Astrocyte (in vitro differentiated cells and primary cell): ENCODE data around the gene EHBP1.

Experiments used
- CTCF ChIP-seq: IDR thresholded peaks from 2 replicates; pipeline ENCODE4 v1.5.1; 2011; ENCODE audit warnings: low read depth, mild to moderate bottlenecking, inconsistent platforms, low read length, moderate library complexity; ENCODE audit not compliant: insufficient read depth
- EZH2 ChIP-seq: IDR thresholded peaks from 2 replicates; pipeline ENCODE4 v1.6.1; 2012; ENCODE audit warnings: mild to moderate bottlenecking, low read length, inconsistent platforms; ENCODE audit not compliant: insufficient read depth

- no peak for TF ChIP-seq CTCF
- no peak for TF ChIP-seq EZH2
These were observed 84.4 kb downstream of the EHBP1 start for GRCh38 chr2:62789918-62790317.
